Adrenal gland (tissue), 12 donors: ENCODE measurements around the gene KRT14. TPM values are rescaled to one million over a fixed set of nuclear protein-coding genes. Genes with fewer than 3 reads are reported as not detected.

Experiments
- DNase-seq, 7 donors: peaks; one replicate each; pipeline ENCODE4 v3.0.0-alpha.2; 2019 to 2020
- H3K27ac ChIP-seq, 5 donors: fragments of 200-600 bp; sonication (generic) in 4 of 5; 1 replicate in 3 of 5; 2 replicates in 2 of 5; pipeline versions ENCODE4 v1.5.1 to v1.8.0; 2016 to 2020; ENCODE audit warnings: mild to moderate bottlenecking in 1 of 5
- H3K27me3 ChIP-seq: fragments of 200-600 bp; 2 replicates; pipeline ENCODE4 v1.8.0; 2021
- H3K36me3 ChIP-seq, 2 donors: fragments of 200-600 bp; replicated peaks in 1 of 2; 1 replicate in 1 of 2; 2 replicates in 1 of 2; pipeline versions ENCODE4 v1.5.1 to v1.8.0; 2018 to 2022
- H3K4me1 ChIP-seq, 2 donors: fragments of 200-600 bp; replicated peaks in 1 of 2; 1 replicate in 1 of 2; 2 replicates in 1 of 2; pipeline versions ENCODE4 v1.5.1 to v1.8.0; 2018 to 2021
- H3K4me3 ChIP-seq, 4 donors: fragments of 200-600 bp; sonication (generic) in 3 of 4; one replicate each; pipeline ENCODE4 v1.5.1; 2016 to 2018
- H3K9me3 ChIP-seq, 3 donors: fragments of 200-600 bp; sonication (generic) in 1 of 3; replicated peaks in 1 of 3; 1 replicate in 2 of 3; 2 replicates in 1 of 3; pipeline versions ENCODE4 v1.5.1 to v1.8.0; 2016 to 2021
- CTCF ChIP-seq, 6 experiments: fragments of 450-650 bp in 4 of 6; fragments of 200-600 bp in 2 of 6; sonication (generic) in 1 of 6; IDR thresholded peaks; 1 replicate in 5 of 6; 2 replicates in 1 of 6; pipeline versions ENCODE4 v1.5.1 to v1.8.0; 2016 to 2021; ENCODE audit warnings: antibody characterized with exemption in 6 of 6, mild to moderate bottlenecking in 2 of 6, moderate library complexity in 1 of 6
- POLR2A ChIP-seq, 2 donors: fragments of 450-650 bp; IDR thresholded peaks; one replicate each; pipeline ENCODE4 v1.6.1; 2017; ENCODE audit warnings: antibody characterized with exemption in 2 of 2, mild to moderate bottlenecking in 2 of 2, moderate library complexity in 1 of 2
- WGBS, 4 donors: extraction: QIAGEN DNeasy Blood & Tissue Kit in 2 of 4; methylation state at CpG; one replicate each; pipeline versions ENCODE4 v1.1.5 to v1.1.7; 2013 to 2017; 5-methylcytosine and 5-hydroxymethylcytosine counted together
- intact Hi-C, 2 donors: fragments of 100-400 bp; cut with DNase I; formaldehyde crosslinking; loops; one replicate each; pipeline versions ENCODE4 v1.14.1 to v1.15.0; 2022 to 2023
- polyA plus RNA-seq, 3 donors: library from polyadenylated mRNA; stranded (reverse); fragments of 200-250 nt in 2 of 3; fragments of 350-450 nt in 1 of 3; fragmentation: Illumina TruSeq in 1 of 3; extraction: RNeasy Lipid Tissue Mini Kit (QIAGEN cat#74804) in 1 of 3; gene quantifications; one replicate each; pipeline ENCODE4 v1.2.3, GENCODE V29; 2013 to 2014
- total RNA-seq, 9 donors: library from RNA; depleted of rRNA in 4 of 9; stranded (reverse); fragments of >200 nt in 4 of 9; fragments of 120-200 nt in 1 of 9; fragmentation: NEBNext Ultra II Directional in 1 of 9; extraction: Animal tissue kit (Norgen Biotek cat#: 25700) in 1 of 9; gene quantifications; one replicate each; pipeline versions ENCODE4 v1.1.0 to v1.2.4, GENCODE V29; 2013 to 2023
- donor health status: healthy with polysubstance abuse.
- donor health status: Bipolar disorder and iron deficiency.
- donor health status: DM: yes; HTN: yes; CAD: no.
- donor health status: DM: no; HTN: no; CAD: no.
- donor health status: DM: no; HTN: no; CAD: no.
- donor health status: DM: yes; HTN: yes; CAD: no.

KRT14 gene
- total and polyA plus RNA-seq, 12 donors, result 0.35 to 1.2 TPM; not detected in 10

- 70 to 75% (median 72%) methylated on average over 7 of the region's 7 CpGs for WGBS, 4 donors
- Histone ChIP-seq H3K4me1 (no peaks in the 10 kb centered on the region), H3K36me3 (no peaks in the 10 kb centered on the region), H3K27me3 (no peaks in the 10 kb centered on the region), H3K4me3 (no peak overlapping the region), H3K9me3 (no peaks in the 10 kb centered on the region), H3K27ac (no peak overlapping the region)
- no peak for DNase-seq
- intact Hi-C loops, result no loop called here
- TF ChIP-seq POLR2A (IDR thresholded peaks at IDR 0.05) (no peak), CTCF (IDR thresholded peaks at IDR 0.05) (no peak)
Observed at GRCh38 chr17:41539979-41540701, 46.6 kb downstream of the KRT14 start.

- no peaks in the 10 kb centered on the region for H3K27me3 ChIP-seq
- H3K4me3 ChIP-seq, result no peak overlapping the region
- H3K9me3 ChIP-seq, result no peaks in the 10 kb centered on the region
- no peak for DNase-seq
- no peaks in the 10 kb centered on the region for H3K36me3 ChIP-seq
- TF ChIP-seq POLR2A (IDR thresholded peaks at IDR 0.05), result no peak
- no peak for TF ChIP-seq CTCF (IDR thresholded peaks at IDR 0.05)
- H3K27ac ChIP-seq, result no peak overlapping the region
- 86 to 92% (median 91%) methylated on average over 3 to 5 of the region's 5 CpGs for WGBS, 4 donors
- intact Hi-C loops, result no loop called here
- H3K4me1 ChIP-seq, result no peaks in the 10 kb centered on the region
Observed at GRCh38 chr17:41539071-41539492, 47.6 kb downstream of the KRT14 start.

DNA sequence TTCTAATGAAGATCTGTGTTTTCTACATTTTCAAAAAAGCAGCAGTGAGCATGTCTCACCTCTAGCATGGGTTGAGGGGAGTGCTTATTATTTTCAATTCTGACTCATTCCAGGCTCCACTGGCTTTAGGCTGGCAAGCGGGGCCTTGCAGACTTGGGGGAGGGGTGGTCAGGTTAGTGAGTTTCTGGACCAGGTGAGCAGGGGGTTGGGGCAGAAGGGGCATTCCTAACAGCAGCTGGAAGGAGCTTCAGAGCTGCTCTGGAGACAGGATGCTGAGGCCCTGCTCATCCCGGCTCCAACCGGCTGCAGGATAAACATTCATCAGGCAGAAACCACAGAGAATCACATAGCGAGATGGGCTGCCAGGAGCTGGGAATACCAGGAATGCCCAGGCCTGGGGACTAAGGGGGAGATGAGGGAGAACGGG lies 48.1 kb downstream of the KRT14 start:
- intact Hi-C loops, result no loop called here
- no peak overlapping the region for H3K27ac ChIP-seq
- H3K27me3 ChIP-seq, result no peaks in the 10 kb centered on the region
- 73 to 85% (median 77%) methylated on average over 4 to 5 of the region's 5 CpGs for WGBS, 4 donors
- no peaks in the 10 kb centered on the region for H3K9me3 ChIP-seq
- TF ChIP-seq POLR2A (IDR thresholded peaks at IDR 0.05) (no peak), CTCF (IDR thresholded peaks at IDR 0.05) (no peak)
- no peak for DNase-seq
- H3K36me3 ChIP-seq, result no peaks in the 10 kb centered on the region
- no peaks in the 10 kb centered on the region for H3K4me1 ChIP-seq
- H3K4me3 ChIP-seq, result no peak overlapping the region

DNA sequence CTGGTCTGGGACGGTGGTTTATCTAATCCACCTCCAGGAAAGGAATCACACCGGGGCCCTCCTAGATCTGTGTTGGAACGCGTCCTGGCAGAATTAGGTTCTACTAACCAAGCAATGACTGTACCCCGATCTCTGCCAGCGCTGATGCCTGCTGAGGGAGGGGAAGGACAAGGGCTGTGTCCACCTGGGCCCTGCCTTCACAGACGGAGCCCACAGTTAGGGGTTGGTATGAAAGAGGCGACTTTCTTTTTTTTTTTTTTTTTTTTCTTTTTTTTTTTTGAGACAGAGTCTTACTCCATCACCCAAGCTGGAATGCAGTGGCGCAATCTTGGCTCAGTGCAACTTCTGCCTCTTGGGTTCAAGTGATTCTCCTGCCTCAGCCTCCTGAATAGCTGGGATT lies 48.7 kb downstream of the KRT14 start:
- TF ChIP-seq CTCF (IDR thresholded peaks at IDR 0.05) (no peak), POLR2A (IDR thresholded peaks at IDR 0.05) (no peak)
- Histone ChIP-seq H3K9me3 (no peaks in the 10 kb centered on the region), H3K4me3 (no peak overlapping the region), H3K36me3 (no peaks in the 10 kb centered on the region), H3K27ac (no peak overlapping the region), H3K4me1 (no peaks in the 10 kb centered on the region), H3K27me3 (no peaks in the 10 kb centered on the region)
- no peak for DNase-seq
- 89 to 99% (median 92%) methylated on average over 8 to 9 of the region's 9 CpGs for WGBS, 4 donors
- intact Hi-C loops, result no loop called here
